Upper lobe of left lung (tissue), 6 donors: ENCODE results near the gene NYAP2. TPM values are rescaled to one million over a fixed set of nuclear protein-coding genes. Genes with fewer than 3 reads are reported as not detected.

Experiments used
- ATAC-seq, 2 donors: fragments of 200-7000 bp; cut with Tn5 transposase; one replicate each; pipeline ENCODE4 v1.9.1; 2022; ENCODE audit warnings: mild to moderate bottlenecking in 2 of 2, moderate library complexity in 2 of 2; ENCODE audit not compliant: low FRiP score in 2 of 2
- DNase-seq, 2 donors: peaks; one replicate each; pipeline ENCODE4 v3.0.0-alpha.2; 2019 to 2020
- H3K27ac ChIP-seq, 4 donors: fragments of 200-600 bp; sonication (generic); one replicate each; pipeline ENCODE4 v1.5.1; 2016 to 2019
- H3K27me3 ChIP-seq, 4 donors: fragments of 200-600 bp; sonication (generic); one replicate each; pipeline ENCODE4 v1.5.1; 2017 to 2019
- H3K36me3 ChIP-seq, 4 donors: fragments of 200-600 bp; sonication (generic); one replicate each; pipeline ENCODE4 v1.5.1; 2016 to 2019
- H3K4me1 ChIP-seq, 4 donors: fragments of 200-600 bp; sonication (generic); one replicate each; pipeline ENCODE4 v1.5.1; 2018 to 2019
- H3K4me3 ChIP-seq, 4 donors: fragments of 200-600 bp; sonication (generic); one replicate each; pipeline ENCODE4 v1.5.1; 2017 to 2019; ENCODE audit warnings: mild to moderate bottlenecking in 2 of 4, moderate library complexity in 1 of 4
- H3K9me3 ChIP-seq, 4 donors: fragments of 200-600 bp; sonication (generic); one replicate each; pipeline ENCODE4 v1.5.1; 2018 to 2019
- EP300 ChIP-seq, 4 donors: sonication (generic); formaldehyde crosslinking; IDR thresholded peaks; one replicate each; pipeline ENCODE4 v1.5.1; 2017; ENCODE audit warnings: antibody characterized with exemption in 4 of 4, control low read depth in 2 of 4
- POLR2A ChIP-seq, 4 donors: fragments of 450-650 bp; IDR thresholded peaks; one replicate each; pipeline ENCODE4 v1.5.1; 2016 to 2017; ENCODE audit warnings: antibody characterized with exemption in 4 of 4, mild to moderate bottlenecking in 2 of 4
- POLR2AphosphoS5 ChIP-seq, 2 donors: sonication (generic); formaldehyde crosslinking; IDR thresholded peaks; one replicate each; pipeline ENCODE4 v1.5.1; 2017; ENCODE audit warnings: antibody characterized with exemption in 2 of 2
- WGBS, 2 donors: methylation state at CpG; one replicate each; pipeline ENCODE4 v1.1.5; 2017 to 2018; 5-methylcytosine and 5-hydroxymethylcytosine counted together
- total RNA-seq, 6 donors: library from RNA; depleted of rRNA in 4 of 6; stranded (reverse); fragments of >200 nt in 4 of 6; gene quantifications; one replicate each; pipeline versions ENCODE4 v1.1.0 to v1.2.1, GENCODE V29; 2016 to 2021
- TF ChIP-seq, protein P1 (sequence below), 6 experiments: fragments of 450-650 bp in 4 of 6; fragments of 200-600 bp in 2 of 6; sonication (generic) in 2 of 6; IDR thresholded peaks; one replicate each; pipeline ENCODE4 v1.5.1; 2016 to 2019; ENCODE audit warnings: antibody characterized with exemption in 6 of 6
- donor health status: DM: no; HTN: no; CAD: no; lungs with moderate emphysema.
- donor health status: DM: no; HTN: yes; CAD: no; lungs with severe emphysema.

Gene NYAP2
- total RNA-seq, 6 donors from 2014 or later = 0.15 to 3.1 (median 1.7) TPM

DNA sequence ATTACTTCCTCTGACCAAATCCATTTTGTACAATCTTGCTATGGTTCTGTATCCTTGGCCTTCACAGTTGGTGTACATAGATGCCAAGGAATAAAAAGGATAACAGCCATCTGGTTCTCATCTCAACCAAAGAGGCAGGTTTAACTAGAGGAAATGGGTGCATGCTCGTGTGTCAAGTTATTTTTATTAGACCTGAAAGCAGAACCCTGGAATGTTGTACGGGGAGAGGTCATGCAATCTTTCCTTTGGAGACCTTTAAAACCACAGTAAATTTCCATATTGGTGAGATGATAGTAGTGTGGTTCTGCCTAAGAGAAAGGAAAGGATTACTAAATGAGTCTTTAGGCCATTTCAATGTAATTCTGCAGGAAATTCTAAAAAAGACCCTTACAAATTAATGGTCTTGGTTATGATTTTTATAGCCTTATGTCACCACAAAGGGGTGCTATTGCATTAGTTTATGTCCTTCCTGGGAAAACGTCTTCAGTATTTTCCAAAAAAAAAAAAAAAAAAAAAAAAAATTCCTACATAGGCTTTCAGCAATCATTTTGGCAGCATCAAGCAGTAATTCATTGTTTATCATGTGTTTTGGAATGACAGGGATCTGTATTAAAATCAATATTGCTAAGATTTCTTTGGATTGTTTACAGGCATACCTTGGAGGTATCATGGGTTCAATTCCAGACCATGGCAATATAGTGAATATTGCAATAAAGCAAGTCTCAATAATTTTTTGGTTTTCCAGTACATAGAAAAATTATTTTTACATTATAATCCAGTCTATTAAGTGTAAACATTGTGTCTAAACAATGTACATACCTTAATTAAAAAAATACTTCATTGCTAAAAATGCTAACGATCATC is 270.8 kb downstream of the NYAP2 start:
- H3K4me1 ChIP-seq = no peaks in the 10 kb centered on the region
- H3K9me3 ChIP-seq = no peaks in the 10 kb centered on the region
- no peak overlapping the region for H3K4me3 ChIP-seq
- H3K36me3 ChIP-seq = no peaks in the 10 kb centered on the region
- no peak overlapping the region for H3K27ac ChIP-seq
- 46 to 54% methylated on average over 4 of the region's 4 CpGs for WGBS, 2 donors
- DNase-seq = no peak
- H3K27me3 ChIP-seq = no peaks in the 10 kb centered on the region
- TF ChIP-seq, protein P1, sequence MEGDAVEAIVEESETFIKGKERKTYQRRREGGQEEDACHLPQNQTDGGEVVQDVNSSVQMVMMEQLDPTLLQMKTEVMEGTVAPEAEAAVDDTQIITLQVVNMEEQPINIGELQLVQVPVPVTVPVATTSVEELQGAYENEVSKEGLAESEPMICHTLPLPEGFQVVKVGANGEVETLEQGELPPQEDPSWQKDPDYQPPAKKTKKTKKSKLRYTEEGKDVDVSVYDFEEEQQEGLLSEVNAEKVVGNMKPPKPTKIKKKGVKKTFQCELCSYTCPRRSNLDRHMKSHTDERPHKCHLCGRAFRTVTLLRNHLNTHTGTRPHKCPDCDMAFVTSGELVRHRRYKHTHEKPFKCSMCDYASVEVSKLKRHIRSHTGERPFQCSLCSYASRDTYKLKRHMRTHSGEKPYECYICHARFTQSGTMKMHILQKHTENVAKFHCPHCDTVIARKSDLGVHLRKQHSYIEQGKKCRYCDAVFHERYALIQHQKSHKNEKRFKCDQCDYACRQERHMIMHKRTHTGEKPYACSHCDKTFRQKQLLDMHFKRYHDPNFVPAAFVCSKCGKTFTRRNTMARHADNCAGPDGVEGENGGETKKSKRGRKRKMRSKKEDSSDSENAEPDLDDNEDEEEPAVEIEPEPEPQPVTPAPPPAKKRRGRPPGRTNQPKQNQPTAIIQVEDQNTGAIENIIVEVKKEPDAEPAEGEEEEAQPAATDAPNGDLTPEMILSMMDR (IDR thresholded peaks at IDR 0.05) = peak in 3 of 6 experiments; percentile 5 to 20 (median 19)
- no peak for TF ChIP-seq POLR2AphosphoS5 (IDR thresholded peaks at IDR 0.05)
- peak in 1 of 2 donors; percentile 41 for ATAC-seq

DNA sequence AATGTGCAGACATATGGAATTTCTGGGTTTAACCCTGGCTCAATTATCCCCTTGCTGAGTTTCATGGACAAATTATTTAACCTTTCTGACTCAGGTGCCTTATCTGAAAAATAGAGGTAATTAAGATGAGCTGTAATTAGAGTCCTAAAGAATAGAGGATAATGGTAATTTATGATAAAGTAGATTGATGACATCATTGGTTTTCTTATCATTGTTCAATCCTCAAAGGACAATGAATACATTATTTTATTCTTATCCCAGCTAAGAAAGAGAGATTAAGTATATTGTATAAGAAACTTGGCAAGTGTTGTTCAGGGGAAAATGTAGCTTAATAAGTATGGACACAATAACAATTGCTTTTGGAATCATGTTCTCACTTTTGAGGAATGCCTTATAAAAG is 279.3 kb downstream of the NYAP2 start:
- Histone ChIP-seq H3K4me3 (no peak overlapping the region), H3K36me3 (no peaks in the 10 kb centered on the region), H3K27me3 (no peaks in the 10 kb centered on the region), H3K27ac (no peak overlapping the region), H3K9me3 (no peaks in the 10 kb centered on the region), H3K4me1 (no peaks in the 10 kb centered on the region)
- TF ChIP-seq, protein P1 (IDR thresholded peaks at IDR 0.05) = no peak
- no peak for TF ChIP-seq EP300 (IDR thresholded peaks at IDR 0.05)
- no peak for TF ChIP-seq POLR2A (IDR thresholded peaks at IDR 0.05)
- no peak for TF ChIP-seq POLR2AphosphoS5 (IDR thresholded peaks at IDR 0.05)
- ATAC-seq = no peak
- no peak for DNase-seq

DNA sequence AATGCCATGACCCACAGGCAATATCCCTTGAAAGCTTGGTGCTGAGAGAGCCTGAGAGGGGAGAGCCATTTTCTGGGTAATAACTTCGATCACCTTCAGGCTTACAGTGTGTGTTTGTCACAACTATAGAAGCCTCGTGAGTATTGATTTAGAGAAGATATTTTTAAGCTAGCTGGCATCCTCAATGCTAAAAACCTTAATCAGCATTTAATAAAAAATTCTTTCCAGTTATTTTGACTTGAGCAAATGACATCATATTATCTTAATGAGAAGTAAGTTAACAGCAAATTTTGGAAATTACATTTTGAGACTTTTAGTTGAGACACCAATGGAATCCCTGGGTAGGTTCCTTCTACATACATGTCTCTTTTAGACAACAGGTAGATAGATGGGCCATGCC is 283.7 kb downstream of the NYAP2 start:
- Histone ChIP-seq H3K27ac (no peak overlapping the region), H3K27me3 (no peaks in the 10 kb centered on the region), H3K36me3 (no peaks in the 10 kb centered on the region), H3K9me3 (no peaks in the 10 kb centered on the region), H3K4me1 (no peaks in the 10 kb centered on the region), H3K4me3 (no peak overlapping the region)
- ATAC-seq = no peak
- no peak for DNase-seq
- TF ChIP-seq, protein P1 (IDR thresholded peaks at IDR 0.05) = no peak
- no peak for TF ChIP-seq EP300 (IDR thresholded peaks at IDR 0.05)
- no peak for TF ChIP-seq POLR2A (IDR thresholded peaks at IDR 0.05)
- no peak for TF ChIP-seq POLR2AphosphoS5 (IDR thresholded peaks at IDR 0.05)
- WGBS, 2 donors = 72 to 79% methylated on average over 2 of the region's 2 CpGs

DNA sequence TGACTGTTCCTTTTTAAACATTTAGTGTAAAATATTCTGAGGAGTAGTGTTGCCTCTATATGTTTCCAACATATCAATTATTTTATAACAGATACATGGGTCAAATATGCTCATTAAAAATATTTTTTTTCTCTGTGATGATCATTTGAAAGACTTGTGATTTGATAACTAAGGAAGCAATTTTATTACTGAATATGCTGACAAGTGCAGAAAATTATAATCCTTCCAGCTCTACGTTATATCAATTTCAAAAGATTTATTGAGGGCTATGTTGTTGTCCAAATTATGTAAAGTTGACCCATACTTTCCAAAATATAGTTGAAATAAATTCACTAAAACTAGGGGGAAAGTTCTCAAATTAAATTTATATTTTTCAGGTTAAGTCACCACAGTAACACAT is 290.6 kb downstream of the NYAP2 start:
- TF ChIP-seq POLR2A (IDR thresholded peaks at IDR 0.05) = no peak
- TF ChIP-seq POLR2AphosphoS5 (IDR thresholded peaks at IDR 0.05) = no peak
- TF ChIP-seq EP300 (IDR thresholded peaks at IDR 0.05) = no peak
- TF ChIP-seq, protein P1 (IDR thresholded peaks at IDR 0.05) = no peak
- Histone ChIP-seq H3K27ac (no peak overlapping the region), H3K4me1 (no peaks in the 10 kb centered on the region), H3K27me3 (no peaks in the 10 kb centered on the region), H3K9me3 (no peaks in the 10 kb centered on the region), H3K4me3 (no peak overlapping the region), H3K36me3 (no peaks in the 10 kb centered on the region)
- DNase-seq = no peak
- ATAC-seq = no peak
- WGBS, 2 donors = 71 to 82% methylated on average over 1 of the region's 1 CpG

DNA sequence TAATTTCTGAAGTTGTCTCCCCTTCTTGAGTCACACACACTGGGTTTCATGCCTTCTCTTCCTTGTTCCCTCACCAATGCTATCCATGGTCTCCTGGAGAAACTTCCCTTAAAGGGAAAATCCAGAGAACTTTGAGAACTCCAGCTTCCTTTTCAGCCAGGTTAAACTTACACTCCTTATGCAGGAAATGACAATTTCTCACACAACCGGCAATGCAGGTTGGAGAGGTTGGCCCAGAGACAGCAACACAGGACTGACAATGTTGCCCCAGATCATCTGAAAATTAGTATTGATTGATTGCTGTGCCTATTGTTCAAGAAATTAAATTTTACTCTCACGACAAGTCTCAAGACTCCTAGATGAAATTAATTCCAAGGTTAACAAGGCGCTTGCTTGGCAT is 292.2 kb downstream of the NYAP2 start:
- H3K36me3 ChIP-seq = no peaks in the 10 kb centered on the region
- ATAC-seq = no peak
- no peaks in the 10 kb centered on the region for H3K27me3 ChIP-seq
- H3K4me3 ChIP-seq = no peak overlapping the region
- H3K4me1 ChIP-seq = no peaks in the 10 kb centered on the region
- no peaks in the 10 kb centered on the region for H3K9me3 ChIP-seq
- 83 to 90% methylated on average over 3 of the region's 3 CpGs for WGBS, 2 donors
- TF ChIP-seq, protein P1 (IDR thresholded peaks at IDR 0.05) = no peak
- TF ChIP-seq POLR2A (IDR thresholded peaks at IDR 0.05) = no peak
- TF ChIP-seq POLR2AphosphoS5 (IDR thresholded peaks at IDR 0.05) = no peak
- no peak for TF ChIP-seq EP300 (IDR thresholded peaks at IDR 0.05)
- H3K27ac ChIP-seq = no peak overlapping the region
- no peak for DNase-seq
